GM12891 (cell line): ENCODE results near the gene NCOR2.

Source experiments
- POLR2A ChIP-seq: IDR thresholded peaks from 2 replicates; pipeline ENCODE4 v1.6.1; 2011; ENCODE audit warnings: low read depth, low read length, control low read depth
- POLR2AphosphoS5 ChIP-seq: IDR thresholded peaks from 2 replicates; pipeline ENCODE4 v1.6.1; 2011; ENCODE audit warnings: low read depth, low read length, control low read depth
- POU2F2 ChIP-seq: IDR thresholded peaks from 2 replicates; pipeline ENCODE4 v1.6.1; 2011; ENCODE audit warnings: low read depth, mild to moderate bottlenecking, control low read depth, low read length, moderate library complexity
- SPI1 ChIP-seq: IDR thresholded peaks from 2 replicates; pipeline ENCODE4 v1.6.1; 2011; ENCODE audit warnings: low read depth, low read length, control low read depth
- TAF1 ChIP-seq: IDR thresholded peaks from 2 replicates; pipeline ENCODE4 v1.6.1; 2011; ENCODE audit warnings: low read depth, low read length, control low read depth

DNA sequence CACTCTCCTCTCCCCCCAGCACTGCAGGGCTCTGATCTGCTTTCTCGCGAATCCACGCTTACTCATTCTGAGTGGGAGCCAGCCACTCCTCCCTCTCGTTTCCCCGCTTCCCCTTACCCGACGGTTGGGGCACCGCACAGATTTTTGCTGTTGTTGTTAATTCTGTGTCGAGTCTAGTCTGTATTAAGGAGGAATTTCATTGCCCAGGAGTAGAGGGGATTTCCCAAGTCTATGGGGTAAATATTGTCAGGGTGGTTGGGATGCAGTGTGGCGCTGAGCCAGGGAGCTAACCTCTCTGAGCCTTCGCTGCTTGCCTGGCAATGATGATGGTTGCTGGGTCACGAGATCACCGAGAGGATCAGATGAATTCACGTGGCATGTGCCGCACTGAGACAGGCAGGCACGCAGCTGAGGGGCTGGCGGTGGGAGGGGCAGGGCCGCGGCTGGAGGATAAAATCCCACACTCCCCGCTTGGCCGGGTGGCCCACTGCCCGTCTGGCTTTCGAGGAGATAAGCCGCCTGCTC is 18.5 kb downstream of the NCOR2 start:
- TF ChIP-seq POLR2A (no peak), POLR2AphosphoS5 (no peak), POU2F2 (no peak), TAF1 (no peak), SPI1 (peak; percentile 52; the same call in 1 of the 2 replicates)
